ENCODE results near the gene PRPF18.

DNA sequence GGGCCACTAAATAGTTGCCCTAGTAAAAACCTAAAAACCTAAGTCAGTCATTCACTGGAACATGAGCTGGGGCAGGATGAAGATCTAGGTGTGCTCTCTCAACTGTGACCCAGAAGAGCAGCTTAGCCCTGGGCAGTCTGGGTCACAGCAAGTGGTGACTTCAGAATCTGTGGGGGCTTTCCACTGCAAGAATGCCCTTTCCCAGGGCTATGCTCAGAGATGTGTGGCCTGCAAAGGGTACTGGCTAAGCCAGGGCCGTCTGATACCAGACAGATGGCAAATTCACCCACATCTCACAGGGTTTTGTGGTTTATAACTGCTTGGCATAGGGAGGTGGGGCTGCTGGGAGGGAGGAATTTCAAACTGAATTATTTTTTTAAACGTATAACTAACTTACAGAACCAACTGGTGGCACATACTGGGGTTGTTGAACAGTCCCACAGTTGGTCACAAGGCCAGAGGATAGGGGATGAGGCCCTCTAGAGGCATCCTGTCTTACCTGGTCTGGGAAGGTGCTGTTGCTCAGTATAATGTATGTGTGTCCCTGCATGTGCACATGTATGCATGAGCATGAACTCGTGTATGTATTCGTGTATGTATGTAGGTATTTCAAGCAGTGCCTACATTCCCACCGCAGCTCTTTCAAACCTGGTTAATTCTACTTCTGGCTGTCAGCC lies 63.2 kb downstream of the PRPF18 start:
- TF ChIP-seq, protein P1, sequence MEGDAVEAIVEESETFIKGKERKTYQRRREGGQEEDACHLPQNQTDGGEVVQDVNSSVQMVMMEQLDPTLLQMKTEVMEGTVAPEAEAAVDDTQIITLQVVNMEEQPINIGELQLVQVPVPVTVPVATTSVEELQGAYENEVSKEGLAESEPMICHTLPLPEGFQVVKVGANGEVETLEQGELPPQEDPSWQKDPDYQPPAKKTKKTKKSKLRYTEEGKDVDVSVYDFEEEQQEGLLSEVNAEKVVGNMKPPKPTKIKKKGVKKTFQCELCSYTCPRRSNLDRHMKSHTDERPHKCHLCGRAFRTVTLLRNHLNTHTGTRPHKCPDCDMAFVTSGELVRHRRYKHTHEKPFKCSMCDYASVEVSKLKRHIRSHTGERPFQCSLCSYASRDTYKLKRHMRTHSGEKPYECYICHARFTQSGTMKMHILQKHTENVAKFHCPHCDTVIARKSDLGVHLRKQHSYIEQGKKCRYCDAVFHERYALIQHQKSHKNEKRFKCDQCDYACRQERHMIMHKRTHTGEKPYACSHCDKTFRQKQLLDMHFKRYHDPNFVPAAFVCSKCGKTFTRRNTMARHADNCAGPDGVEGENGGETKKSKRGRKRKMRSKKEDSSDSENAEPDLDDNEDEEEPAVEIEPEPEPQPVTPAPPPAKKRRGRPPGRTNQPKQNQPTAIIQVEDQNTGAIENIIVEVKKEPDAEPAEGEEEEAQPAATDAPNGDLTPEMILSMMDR (IDR thresholded peaks at IDR 0.05), result no peak
- TF ChIP-seq POLR2A (IDR thresholded peaks at IDR 0.05), result no peak
